AG09319 (cell line): Measurements from ENCODE around the gene CNNM3.

ENCODE experiments used
- DNase-seq: peaks from one replicate; pipeline ENCODE4 v3.0.0-alpha.2; 2010; ENCODE audit warnings: low read depth; ENCODE audit errors: extremely low read depth
- TF ChIP-seq, protein P1 (sequence below): IDR thresholded peaks from 2 replicates; pipeline ENCODE4 v1.5.1; 2011; ENCODE audit warnings: low read depth, mild to moderate bottlenecking, inconsistent platforms, low read length, moderate library complexity

The CNNM3 gene

DNA sequence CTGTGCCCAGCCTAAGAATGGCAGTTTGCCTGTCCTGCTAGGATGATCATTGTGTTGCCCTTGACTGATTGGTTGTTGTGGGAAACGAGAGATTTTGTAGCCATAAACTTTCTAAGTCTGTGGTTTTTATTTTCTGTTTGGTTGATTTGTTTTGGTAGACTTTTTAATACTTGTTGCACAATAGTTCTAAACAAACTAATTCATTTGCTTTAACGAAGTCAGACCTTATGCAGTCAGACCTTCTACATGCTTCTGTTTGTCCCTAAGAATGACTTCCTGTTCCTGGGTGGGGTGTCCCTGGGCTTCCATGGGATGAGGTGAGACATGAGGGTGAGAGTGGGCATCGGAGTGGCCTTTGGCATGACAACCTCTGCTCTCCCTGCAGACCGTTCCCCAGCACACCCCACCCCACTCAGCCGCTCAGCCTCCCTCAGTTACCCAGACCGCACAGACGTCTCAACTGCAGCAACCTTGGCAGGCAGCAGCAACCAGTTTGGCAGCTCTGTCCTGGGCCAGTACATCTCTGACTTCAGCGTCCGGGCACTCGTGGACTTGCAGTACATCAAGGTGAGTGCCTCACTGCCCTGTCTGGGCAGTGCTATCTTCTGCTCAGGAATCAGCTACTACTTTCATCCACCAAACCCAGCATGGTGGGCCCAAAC lies 7.8 kb upstream of the CNNM3 start:
- TF ChIP-seq, protein P1, sequence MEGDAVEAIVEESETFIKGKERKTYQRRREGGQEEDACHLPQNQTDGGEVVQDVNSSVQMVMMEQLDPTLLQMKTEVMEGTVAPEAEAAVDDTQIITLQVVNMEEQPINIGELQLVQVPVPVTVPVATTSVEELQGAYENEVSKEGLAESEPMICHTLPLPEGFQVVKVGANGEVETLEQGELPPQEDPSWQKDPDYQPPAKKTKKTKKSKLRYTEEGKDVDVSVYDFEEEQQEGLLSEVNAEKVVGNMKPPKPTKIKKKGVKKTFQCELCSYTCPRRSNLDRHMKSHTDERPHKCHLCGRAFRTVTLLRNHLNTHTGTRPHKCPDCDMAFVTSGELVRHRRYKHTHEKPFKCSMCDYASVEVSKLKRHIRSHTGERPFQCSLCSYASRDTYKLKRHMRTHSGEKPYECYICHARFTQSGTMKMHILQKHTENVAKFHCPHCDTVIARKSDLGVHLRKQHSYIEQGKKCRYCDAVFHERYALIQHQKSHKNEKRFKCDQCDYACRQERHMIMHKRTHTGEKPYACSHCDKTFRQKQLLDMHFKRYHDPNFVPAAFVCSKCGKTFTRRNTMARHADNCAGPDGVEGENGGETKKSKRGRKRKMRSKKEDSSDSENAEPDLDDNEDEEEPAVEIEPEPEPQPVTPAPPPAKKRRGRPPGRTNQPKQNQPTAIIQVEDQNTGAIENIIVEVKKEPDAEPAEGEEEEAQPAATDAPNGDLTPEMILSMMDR, result no peak
- DNase-seq, result no peak

DNA sequence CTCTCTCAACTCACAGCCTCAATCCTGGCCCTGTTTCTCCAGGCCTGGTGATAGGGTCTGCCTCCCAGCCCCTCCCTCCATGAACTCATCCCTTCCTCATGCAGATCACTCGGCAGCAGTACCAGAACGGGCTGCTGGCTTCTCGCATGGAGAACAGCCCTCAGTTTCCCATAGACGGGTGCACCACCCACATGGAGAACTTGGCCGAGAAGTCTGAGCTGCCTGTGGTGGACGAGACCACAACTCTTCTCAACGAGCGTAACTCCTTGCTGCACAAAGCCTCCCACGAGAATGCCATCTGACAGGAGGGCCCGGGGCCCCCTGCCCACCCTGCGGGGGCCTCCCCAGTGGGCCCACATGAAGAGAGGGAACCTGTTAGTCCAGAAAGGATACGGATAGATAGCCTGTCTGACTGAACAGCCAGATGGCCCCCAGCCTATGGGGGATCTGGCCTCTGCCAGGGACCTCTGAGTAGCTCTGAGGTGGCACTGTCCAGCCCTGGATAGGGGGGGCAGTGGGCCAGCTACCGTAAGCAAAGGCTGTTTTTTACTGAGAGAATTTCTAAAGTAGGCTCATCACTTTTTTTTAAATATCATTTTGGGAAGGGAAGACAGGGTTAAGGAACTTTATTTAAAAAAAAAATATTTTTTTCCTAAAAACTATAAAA lies 6.7 kb upstream of the CNNM3 start:
- TF ChIP-seq, protein P1, result no peak
- no peak for DNase-seq

DNA sequence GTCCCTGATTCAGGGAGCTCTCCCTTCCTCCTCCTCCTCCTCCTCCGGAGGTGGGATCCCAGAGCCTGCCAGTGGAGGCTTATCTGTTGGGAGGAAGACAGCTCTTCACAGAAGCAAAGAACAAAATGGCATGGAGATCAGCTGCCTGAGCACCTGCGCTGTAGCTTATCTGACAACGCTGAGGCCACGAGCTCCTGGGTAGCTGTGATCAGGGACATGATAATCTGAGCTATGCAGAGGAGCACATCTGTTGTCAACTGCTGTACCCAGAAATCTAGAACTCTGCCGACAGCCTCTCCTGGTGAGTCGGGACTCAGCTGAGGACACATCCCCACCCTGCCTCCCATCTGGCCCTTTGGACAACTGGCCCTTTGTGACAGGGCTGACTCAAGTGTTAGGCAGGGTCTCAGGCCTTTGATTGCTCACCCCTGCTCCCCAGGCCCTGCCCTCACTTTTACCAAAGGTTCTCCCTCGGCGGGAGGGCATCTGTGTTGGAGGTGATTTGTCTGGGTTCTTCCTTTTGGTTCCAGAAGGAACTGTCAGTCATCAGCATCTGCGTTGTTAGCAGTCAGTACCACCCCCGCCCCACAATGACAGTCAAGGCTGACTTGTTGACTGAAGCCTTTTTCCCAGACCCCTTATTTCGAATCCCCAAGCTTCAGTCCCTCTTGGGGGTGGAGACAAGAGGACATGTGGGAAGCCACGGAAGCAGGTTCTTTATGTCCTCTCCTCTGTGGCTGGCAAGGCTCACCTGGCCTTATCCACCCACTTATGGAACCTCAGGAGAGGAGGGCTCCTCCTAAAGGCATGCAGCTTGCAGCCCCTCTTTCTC lies 5.9 kb upstream of the CNNM3 start:
- TF ChIP-seq, protein P1, result no peak

DNA sequence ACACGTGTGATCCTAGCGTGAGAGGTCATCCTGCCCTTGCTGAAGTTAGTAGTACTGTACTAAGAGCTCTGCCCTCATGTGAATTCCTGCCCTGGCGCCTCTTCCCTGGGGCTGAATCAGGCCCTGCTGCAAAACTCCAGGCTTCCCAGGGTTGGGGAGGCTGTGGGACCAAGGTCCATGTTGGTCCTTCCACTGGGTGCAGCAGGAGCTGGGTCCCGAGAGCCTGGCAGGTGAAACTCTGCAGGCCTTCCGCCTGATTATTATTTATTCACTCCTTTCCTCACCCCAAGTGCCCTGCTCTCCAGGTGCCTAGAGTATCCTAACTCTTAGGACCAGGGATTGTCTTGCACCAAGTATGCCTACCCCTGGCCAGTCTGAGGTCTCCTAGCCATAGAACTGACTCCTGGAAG lies 5.3 kb upstream of the CNNM3 start:
- DNase-seq, result no peak
- TF ChIP-seq, protein P1, result no peak

More for the DNA sequence above, 5.9 kb upstream of the CNNM3 start:
- DNase-seq, result no peak

DNA sequence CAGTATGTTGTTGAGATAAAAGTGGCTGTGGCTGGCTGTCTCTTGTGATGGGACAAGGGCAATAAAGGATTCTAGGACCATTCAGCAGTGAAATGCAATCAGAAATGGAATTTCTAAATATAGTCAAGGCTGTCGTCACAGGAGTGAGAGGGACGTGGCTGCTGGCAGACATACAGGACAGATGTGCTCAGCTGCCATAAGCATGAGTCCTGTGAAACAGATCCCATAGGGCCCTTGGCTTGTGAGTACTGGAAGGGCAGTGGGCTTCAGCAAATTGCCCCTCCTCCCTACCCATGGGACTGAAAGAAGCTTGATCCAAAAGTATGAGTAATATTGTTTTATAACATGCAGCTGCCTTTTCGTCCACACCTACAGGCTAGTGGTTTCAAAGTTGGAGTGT lies 4.2 kb upstream of the CNNM3 start:
- TF ChIP-seq, protein P1, result no peak
- DNase-seq, result no peak

DNA sequence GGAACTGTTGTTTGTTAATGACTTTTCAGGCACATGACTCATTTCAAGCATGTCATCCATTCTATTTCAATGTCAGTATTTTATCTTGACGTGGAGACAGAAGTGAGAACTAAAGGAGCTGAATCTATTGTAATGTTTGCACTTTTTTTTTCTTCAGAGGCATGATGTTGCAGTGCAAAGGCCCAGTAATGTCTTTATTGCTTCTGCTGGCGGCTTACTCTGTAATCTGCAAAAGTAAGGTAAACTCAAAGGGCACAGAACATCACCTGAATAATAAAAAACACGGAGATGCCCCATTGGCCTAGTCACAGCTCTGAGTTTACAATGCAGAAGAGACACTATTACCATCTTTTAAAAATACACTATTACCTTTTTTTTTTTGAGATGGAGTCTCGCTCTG lies 2.4 kb upstream of the CNNM3 start:
- no peak for DNase-seq
- TF ChIP-seq, protein P1, result no peak
